MM.1S (cell line): Measurements from ENCODE around the gene TMEM86A.

ENCODE experiments used
- DNase-seq: peaks from one replicate; pipeline ENCODE4 v3.0.0-alpha.2; 2015
- H2AFZ ChIP-seq: fragments of 300-600 bp; sonication (generic); 2 replicates; pipeline ENCODE4 v1.6.0; 2016; ENCODE audit warnings: antibody characterized with exemption, low read length
- H3F3A ChIP-seq: fragments of 300-600 bp; sonication (generic); 2 replicates; pipeline ENCODE4 v1.6.1; 2016; ENCODE audit warnings: mild to moderate bottlenecking, antibody characterized with exemption, low read length, moderate library complexity, mixed read lengths; ENCODE audit not compliant: insufficient read depth
- H3K27ac ChIP-seq: fragments of 300-600 bp; sonication (generic); 2 replicates; pipeline ENCODE4 v1.5.1; 2016; ENCODE audit warnings: mild to moderate bottlenecking, low read length
- H3K27me3 ChIP-seq: fragments of 300-600 bp; sonication (generic); replicated peaks from 2 replicates; pipeline ENCODE4 v1.6.0; 2016; ENCODE audit warnings: low read length; ENCODE audit not compliant: insufficient read depth
- H3K36me3 ChIP-seq: fragments of 300-600 bp; sonication (generic); replicated peaks from 2 replicates; pipeline ENCODE4 v1.6.1; 2016; ENCODE audit warnings: mild to moderate bottlenecking, low read length, mixed read lengths; ENCODE audit not compliant: insufficient read depth
- H3K4me1 ChIP-seq: fragments of 300-600 bp; sonication (generic); 2 replicates; pipeline ENCODE4 v1.6.1; 2016; ENCODE audit warnings: low read length, mixed read lengths
- H3K4me2 ChIP-seq: fragments of 300-600 bp; sonication (generic); 2 replicates; pipeline ENCODE4 v1.6.0; 2016; ENCODE audit warnings: low read depth, low read length
- H3K4me3 ChIP-seq: fragments of 300-600 bp; sonication (generic); 2 replicates; pipeline ENCODE4 v1.5.1; 2016; ENCODE audit warnings: low read length, mixed read lengths
- H3K79me2 ChIP-seq: fragments of 300-600 bp; sonication (generic); 2 replicates; pipeline ENCODE4 v1.6.1; 2016; ENCODE audit warnings: mixed run types, low read length, mixed read lengths
- H3K9ac ChIP-seq: fragments of 300-600 bp; sonication (generic); 2 replicates; pipeline ENCODE4 v1.6.1; 2016; ENCODE audit warnings: low read length, mixed read lengths
- H3K9me2 ChIP-seq: fragments of 300-600 bp; sonication (generic); replicated peaks from 2 replicates; pipeline ENCODE4 v1.6.1; 2016; ENCODE audit warnings: mild to moderate bottlenecking, low read length, mixed read lengths; ENCODE audit not compliant: insufficient read depth
- H3K9me3 ChIP-seq: fragments of 300-600 bp; sonication (generic); replicated peaks from 2 replicates; pipeline ENCODE4 v1.6.1; 2016; ENCODE audit warnings: mild to moderate bottlenecking, low read length, mixed read lengths; ENCODE audit not compliant: insufficient read depth
- H4K20me1 ChIP-seq: fragments of 300-600 bp; sonication (generic); 2 replicates; pipeline ENCODE4 v1.6.1; 2016; ENCODE audit warnings: mild to moderate bottlenecking, low read length, moderate library complexity, mixed read lengths; ENCODE audit not compliant: insufficient read depth
- CTCF ChIP-seq: fragments of 300-600 bp; sonication (generic); IDR thresholded peaks from 2 replicates; pipeline ENCODE4 v1.5.1; 2016; ENCODE audit warnings: antibody characterized with exemption, low read length, mixed read lengths
- EZH2 ChIP-seq: fragments of 300-600 bp; sonication (generic); optimal IDR thresholded peaks from 2 replicates; pipeline ENCODE3; 2017; ENCODE audit warnings: low read depth, mild to moderate bottlenecking, antibody characterized with exemption, low read length, mixed read lengths
- EZH2phosphoT487 ChIP-seq: fragments of 300-600 bp; sonication (generic); IDR thresholded peaks from 2 replicates; pipeline ENCODE4 v1.6.1; 2018; ENCODE audit warnings: antibody characterized with exemption, low read length

TMEM86A gene

DNA sequence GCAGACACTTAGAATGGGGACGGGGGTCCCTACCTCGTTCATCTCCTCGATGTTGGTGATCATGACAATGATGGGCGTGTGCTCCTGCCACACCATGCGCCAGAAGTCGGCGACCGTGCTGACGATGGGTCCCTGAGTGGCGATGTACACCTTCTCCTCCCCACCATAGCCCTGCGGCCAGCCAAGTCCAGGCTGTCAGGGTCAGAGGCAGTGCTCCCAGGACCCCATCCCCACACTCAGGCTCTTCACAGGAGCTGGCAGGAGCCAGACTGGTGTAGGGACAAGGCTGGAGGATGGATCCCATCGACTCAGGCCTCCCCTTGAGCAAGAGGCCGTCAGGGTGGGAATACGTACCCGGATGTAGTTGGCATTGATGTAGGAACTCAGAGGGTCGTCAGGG is 34.6 kb downstream of the TMEM86A start:
- no peak overlapping the region for H3K4me2 ChIP-seq
- no peak overlapping the region for H3K27ac ChIP-seq
- H3K79me2 ChIP-seq = no peaks in the 10 kb centered on the region
- H3K36me3 ChIP-seq = no peaks in the 10 kb centered on the region
- no peaks in the 10 kb centered on the region for H4K20me1 ChIP-seq
- no peaks in the 10 kb centered on the region for H3F3A ChIP-seq
- no peak overlapping the region for H3K9ac ChIP-seq
- no peaks in the 10 kb centered on the region for H3K9me3 ChIP-seq
- no peak for DNase-seq
- H3K4me1 ChIP-seq = peaks cover 13% of the 10 kb centered on the region; the same call in 1 of the 2 replicates
- no peaks in the 10 kb centered on the region for H3K27me3 ChIP-seq
- no peaks in the 10 kb centered on the region for H3K9me2 ChIP-seq
- H3K4me3 ChIP-seq = no peak overlapping the region
- H2AFZ ChIP-seq = no peak overlapping the region
- TF ChIP-seq EZH2phosphoT487 (no peak), EZH2 (no peak), CTCF (no peak)

GRCh38 chr11:18736590-18737148 is 38.1 kb downstream of the TMEM86A start:
- Histone ChIP-seq H3K79me2 (no peaks in the 10 kb centered on the region), H3K4me1 (peaks cover 8% of the 10 kb centered on the region; the same call in 1 of the 2 replicates), H3K9ac (no peak overlapping the region), H3K27ac (no peak overlapping the region), H3K9me3 (no peaks in the 10 kb centered on the region), H4K20me1 (no peaks in the 10 kb centered on the region), H3K4me3 (no peak overlapping the region), H2AFZ (no peak overlapping the region), H3F3A (no peaks in the 10 kb centered on the region), H3K36me3 (no peaks in the 10 kb centered on the region), H3K4me2 (no peak overlapping the region), H3K9me2 (no peaks in the 10 kb centered on the region), H3K27me3 (no peaks in the 10 kb centered on the region)
- TF ChIP-seq EZH2phosphoT487 (no peak), CTCF (no peak), EZH2 (no peak)
- DNase-seq = no peak

DNA sequence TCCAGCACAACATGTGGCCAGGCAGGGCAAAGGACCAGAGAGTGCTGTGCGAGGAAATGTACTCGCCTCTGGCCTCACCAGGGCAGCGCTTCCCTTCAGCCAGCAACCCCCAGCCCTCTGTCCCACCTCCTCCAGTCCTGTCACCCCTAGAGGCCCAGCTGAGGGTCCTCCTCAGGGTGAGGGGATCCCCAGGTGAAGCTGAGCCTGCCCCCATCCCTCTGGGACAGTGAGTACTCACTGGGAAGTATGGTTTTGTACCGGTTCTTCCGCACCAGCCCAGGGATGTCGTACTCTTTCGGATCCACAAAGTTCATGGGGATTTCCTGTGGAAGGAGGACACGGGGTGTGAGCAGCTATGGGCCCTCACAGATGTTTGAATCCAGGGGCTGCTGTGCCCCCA is 39.1 kb downstream of the TMEM86A start:
- H3K9me2 ChIP-seq = no peaks in the 10 kb centered on the region
- no peak for DNase-seq
- no peaks in the 10 kb centered on the region for H3K27me3 ChIP-seq
- H3K4me1 ChIP-seq = peaks cover 8% of the 10 kb centered on the region; the same call in 1 of the 2 replicates
- no peaks in the 10 kb centered on the region for H3K36me3 ChIP-seq
- H3K79me2 ChIP-seq = no peaks in the 10 kb centered on the region
- TF ChIP-seq EZH2 = no peak
- TF ChIP-seq EZH2phosphoT487 = no peak
- no peak for TF ChIP-seq CTCF
- no peak overlapping the region for H3K27ac ChIP-seq
- no peak overlapping the region for H3K4me2 ChIP-seq
- no peak overlapping the region for H3K4me3 ChIP-seq
- no peak overlapping the region for H2AFZ ChIP-seq
- H4K20me1 ChIP-seq = no peaks in the 10 kb centered on the region
- H3K9ac ChIP-seq = no peak overlapping the region
- H3K9me3 ChIP-seq = no peaks in the 10 kb centered on the region
- no peaks in the 10 kb centered on the region for H3F3A ChIP-seq
